Medulla oblongata (tissue), 1 donor: ENCODE data around the gene SEC11A.
A peak's percentile ranks its signal among the peaks of the same experiment; 100 is the strongest.
"Not testable (repeated sequence)": the region's sequence is repeated elsewhere in the genome, so short reads cannot be mapped to it uniquely, and the experiment has no call there.

Experiments
- DNase-seq: peaks from one replicate; pipeline ENCODE4 v3.0.0-alpha.2; 2015; ENCODE audit errors: extremely low spot score

The SEC11A gene

DNA sequence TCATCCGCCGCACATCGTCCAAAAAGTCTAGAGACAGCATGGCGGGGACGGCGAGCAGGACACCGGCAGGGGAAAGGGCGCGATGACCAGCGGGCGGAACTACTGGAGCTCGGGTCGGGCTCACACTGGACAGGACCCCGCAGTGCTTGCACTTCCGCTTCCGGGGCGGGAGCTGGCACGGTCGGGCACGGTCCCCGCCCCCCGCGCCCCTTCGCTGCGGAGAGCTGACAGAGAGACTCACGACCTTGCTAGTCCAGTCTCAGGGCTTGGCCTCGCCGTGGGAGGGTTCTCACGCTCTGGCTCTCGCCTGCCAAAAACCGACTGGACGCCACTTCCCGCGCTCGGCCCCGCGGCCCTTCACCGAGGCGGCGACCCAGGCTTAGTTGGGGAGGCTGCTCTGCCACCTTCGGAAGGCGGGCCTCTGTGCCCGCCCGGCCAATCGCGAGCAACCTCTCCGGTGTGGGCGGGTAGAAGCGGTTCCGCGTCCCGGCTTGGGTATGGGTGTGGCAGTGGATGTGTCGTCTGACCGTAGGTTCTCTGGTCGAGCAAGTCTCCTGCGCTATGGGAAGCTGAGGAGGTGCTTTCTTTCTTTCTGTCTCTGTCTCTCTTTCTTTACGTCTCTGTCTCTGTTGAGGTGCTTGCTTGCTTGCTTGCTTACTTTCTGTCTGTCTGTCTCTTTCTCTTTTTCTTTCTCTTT, at the start of gene SEC11A:
Gene SEC11A (minus strand): TSS at position 104 of the 697 bp plus-strand sequence. CDS start 64 bp downstream, at position 40.
- DNase-seq = peak; percentile 96

DNA sequence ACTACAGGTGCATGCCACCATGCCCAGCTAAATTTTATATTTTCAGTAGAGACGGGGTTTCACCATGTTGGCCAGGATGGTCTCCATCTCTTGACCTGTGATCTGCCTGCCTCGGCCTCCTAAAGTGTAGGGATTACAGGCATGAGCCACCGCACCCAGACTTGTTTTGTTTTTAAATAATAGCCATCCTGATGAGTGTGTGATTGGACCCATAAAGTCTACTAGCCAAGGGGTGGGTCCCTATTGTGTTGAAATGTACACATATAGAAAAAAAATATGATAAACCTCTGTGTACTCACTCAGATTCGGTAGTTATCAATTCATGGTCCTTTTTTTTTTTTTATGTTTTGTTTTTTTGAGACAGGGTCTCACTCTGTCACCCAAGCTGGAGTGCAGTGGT, 49.7 kb upstream of the SEC11A start:
- no peak for DNase-seq

DNA sequence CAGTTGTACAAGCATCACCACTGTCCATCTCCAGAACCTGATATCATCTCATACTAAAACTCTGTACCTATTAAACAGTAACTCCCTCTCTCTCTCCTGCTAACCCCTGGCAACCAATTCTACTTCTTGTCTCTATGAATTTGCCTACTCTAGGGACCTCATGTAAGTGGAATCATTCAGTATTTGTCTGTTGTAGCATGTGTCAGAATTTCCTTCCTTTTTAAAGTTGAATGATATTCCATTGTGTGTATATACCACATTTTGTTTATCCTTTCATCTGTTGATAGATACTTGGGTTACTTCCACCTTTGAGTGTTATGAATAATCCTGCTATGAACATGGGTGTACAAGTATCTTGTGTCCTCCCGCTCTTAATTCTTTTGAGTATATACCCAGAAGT, 49.0 kb upstream of the SEC11A start:
- no peak for DNase-seq

DNA sequence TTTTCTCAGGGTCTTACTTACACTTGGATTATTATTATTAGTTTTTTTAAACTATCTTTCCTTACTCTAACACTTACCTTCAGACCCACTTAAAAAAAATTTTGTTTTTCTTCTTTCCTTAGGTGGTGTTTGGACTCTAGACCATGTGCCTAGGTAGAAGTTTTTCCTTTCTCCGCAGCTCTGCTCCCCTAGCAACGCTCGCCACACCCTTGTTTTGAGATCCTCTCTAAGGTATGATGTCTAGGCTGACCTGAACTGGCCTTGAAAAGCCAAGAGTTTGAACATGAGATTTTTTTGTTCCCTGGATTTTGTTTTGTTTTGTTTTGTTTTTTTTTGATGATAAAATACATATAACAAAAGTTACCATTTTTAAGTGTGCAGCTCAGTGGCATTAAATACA, 48.6 kb upstream of the SEC11A start:
- DNase-seq = no peak

DNA sequence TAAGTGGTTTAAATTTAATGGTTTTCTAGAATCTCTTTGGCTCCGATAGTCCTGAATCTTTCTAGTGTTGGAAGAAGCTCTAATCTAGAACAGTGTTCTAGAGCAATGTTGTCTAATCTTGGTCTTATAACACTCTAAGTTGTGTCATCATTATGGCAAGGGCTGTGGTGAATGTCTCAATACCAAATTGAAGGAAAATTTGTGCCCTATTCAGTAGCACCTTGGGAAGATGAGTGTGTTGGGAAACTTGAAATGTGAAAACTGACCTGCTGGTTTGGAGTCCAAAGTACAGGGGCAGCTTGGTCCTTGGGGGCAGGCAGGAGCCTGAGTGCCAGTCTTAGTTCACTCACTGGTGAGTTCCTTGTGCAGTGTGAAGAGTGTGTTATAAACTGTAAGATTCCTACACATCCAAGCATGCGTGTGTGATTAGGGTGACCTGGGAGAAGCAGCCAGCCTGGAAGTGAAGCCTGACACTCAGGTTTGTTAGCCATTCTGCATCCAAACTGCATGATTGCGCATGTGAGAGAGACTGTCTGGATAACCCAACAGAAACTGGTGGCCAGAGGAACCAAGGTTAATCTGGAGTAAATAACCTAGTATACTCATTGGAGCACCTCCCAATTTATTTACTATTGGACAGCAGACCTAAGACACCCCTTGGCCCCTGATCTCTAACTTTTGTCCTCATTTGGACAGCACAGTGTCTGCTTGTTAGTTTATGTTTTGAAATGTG, 47.1 kb upstream of the SEC11A start:
- DNase-seq = no peak

DNA sequence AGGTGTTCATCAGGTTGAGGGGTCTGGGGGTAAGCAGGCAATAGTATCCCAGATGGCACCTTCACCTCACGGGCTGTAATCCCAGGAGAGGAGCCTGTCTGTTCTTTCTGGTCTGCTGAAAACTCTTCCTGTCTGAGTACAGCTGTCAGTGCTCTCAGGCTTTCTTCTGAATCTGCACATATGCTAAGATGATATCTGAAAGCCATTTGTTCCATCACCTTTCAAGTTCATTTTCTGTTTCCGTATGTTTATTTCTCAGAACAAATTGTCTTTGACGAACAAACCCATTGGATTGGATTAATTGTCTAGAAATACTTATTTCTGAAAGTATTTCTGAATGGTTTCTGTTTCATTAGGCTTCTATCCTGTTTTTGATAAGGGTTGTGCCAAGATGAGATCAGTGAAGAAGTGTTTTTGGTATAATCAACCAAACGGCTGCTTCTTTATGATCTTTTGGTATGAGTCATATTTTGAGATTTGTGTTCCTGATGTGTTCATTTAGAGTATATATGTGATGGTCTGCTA, 45.7 kb upstream of the SEC11A start:
- DNase-seq = no peak

DNA sequence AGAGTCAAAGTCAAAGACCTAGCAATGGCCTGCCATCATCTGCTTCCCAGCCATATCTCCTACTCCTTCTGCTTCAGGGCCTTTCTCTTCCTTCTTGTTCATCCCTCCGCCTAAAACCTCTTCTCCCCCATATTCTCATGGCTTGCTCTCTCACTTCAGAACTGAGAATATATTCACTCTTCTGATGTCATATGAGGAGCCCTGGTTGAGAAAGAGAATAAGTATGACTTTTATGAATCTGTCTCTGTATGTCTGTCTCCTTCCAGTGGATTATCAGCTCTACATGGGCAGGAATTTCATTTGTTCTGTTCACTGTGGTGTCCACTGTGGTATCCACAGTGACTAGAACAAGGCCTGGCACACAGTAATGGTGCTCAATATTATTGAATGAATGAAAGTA, 44.3 kb upstream of the SEC11A start:
- no peak for DNase-seq

DNA sequence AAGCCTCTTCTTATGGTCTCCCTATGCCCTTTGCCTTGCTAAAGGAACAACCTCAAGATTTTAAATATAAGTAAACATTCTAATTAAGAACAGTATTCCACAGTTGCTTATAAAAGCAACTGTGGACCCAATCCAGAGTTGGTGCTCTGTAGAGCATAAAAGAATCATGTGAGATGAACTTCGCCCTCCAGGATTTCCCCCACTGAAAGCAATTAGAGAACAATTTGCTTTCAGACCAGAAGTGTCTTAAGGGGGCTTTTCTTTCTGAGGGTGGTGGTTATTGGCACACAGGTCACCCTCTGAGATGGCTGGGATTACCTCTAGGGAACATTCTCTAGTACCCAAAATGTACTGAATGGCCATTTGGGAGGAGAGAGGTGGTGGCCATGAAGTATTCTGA, 43.1 kb upstream of the SEC11A start:
- no peak for DNase-seq

DNA sequence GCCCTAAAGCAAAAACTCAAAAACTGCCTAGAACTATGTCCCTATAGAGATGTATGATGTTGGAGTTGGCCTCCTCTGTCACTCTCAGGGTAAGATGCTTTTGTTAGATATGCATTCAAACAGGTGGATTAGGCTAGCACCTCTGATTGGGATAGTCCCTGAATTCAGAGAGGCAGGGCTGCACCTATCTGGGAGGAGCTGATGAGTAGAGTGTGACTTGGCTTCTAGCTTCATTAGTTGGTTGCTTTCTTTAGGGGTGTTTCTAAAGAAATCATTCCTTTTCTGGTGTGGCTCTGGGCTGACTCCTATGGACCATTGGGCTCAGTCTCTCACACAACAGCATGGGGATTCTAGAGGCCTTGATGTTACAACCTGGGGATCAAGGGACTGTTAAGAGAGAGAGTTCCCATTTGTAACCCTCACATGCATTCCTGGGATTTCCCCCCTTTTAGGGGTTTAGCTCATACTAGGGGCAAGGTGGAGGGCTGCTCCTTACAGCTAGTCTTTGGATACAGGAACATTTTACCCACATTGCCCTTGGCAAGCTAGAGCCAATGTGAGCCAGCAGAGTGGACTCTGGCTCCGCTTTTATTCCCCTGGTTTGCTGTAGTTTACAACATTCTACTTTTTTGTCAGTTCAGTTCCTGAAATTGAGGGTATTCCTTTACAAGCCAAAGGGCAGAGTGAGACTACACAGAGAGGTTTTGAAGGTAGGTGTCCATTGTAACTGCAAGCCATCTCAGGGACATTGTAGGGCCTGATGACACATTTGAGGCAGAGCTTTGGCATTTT, 40.0 kb upstream of the SEC11A start:
- no peak for DNase-seq

DNA sequence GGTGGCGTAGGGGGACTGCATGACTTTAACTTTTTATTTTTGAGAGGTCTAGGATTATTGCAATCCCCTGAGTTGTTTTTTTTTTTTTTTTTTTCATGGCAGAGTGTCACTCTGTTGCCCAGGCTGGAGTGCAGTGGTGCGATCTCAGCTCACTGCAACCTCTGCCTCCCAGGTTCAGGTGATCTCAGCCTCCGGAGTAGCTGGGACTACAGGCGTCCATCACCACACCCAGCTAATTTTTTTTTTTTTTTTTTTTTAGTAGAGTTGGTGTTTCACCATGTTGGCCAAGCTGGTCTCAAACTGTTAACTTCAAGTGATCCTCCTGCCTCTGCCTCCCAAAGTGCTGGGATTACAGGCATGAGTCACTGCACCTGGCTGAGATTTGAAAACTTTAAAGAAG, 39.0 kb upstream of the SEC11A start:
- not testable (repeated sequence) for DNase-seq

DNA sequence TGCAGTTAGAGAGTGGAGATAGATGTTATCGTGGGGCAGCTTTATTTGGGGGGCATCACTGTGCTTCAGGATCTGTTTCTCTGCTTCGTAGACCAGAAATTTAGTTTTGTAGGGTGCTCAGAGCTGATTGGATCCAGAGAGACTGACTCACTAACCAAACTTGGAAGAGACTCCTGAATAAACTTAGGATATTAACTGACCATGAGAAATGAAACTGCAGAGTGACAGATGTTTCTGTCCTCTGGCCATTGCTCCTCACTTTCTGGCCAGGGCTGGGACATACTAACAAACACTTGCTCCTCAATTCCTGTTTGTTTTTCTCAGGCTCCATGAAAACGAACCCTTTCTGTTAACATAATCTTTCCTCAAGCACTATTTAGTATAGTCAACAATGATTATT, 36.8 kb upstream of the SEC11A start:
- no peak for DNase-seq

DNA sequence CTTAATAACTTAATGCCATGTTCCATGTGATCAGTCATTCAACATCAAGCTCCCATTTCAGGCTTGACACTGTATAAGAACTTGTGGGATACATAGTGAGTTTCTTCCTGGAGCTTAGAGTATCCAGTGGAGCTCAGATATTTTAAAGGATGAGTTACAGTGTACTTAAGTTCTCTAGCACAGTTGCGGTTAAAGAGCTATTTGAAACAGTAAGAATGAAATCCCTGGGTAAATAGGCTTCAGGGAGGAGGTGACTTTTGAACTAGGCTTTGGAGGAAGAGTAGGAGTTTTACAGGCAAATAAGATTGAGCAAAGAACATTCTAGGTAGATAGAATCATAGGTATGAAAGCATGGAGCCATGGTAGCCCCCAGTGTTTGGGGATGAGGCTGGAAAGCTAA, 36.3 kb upstream of the SEC11A start:
- DNase-seq = no peak

DNA sequence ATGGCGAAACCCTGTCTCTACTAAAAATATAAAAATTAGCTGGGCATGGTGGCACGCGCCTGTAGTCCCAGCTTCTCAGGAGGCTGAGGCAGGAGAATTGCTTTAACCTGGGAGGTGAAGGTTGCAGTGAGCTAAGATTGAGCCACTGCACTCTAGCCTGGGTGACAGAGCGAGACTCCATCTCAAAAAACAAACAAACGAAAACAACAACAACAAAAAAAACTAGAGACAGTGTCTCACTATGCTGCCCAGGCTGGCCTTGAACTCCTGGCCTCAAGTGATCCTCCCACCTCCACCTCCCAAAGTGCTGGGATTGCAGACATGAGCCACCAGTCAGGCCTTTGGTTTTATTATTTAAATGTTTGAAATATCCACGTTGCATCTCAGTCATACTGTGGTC, 35.8 kb upstream of the SEC11A start:
- not testable (repeated sequence) for DNase-seq

DNA sequence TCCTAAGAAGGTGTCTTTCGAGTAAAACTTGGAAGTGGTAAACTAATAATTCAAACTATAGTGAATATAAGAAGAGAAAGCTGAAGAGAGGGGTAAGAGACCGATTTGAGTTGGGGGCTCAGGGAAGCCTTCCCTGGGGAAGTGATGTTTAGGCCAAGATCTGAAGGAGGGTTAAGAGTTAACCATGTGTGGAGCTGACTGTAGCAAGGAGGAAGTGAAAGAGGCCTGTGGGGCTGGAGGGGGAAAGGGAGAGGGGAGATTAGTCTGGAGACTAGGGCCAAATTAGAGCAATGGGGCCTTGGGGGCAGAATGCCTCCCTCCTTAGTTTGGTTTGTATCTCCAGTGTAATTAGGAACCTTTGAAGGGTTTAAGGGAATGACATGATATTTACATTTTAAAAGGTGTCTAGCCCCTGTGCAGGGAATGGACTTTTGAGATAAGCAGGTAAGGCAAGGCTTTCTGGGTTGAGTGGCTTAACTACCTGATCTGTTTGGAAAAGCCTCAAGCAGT, 34.7 kb upstream of the SEC11A start:
- peak; percentile 38 for DNase-seq

DNA sequence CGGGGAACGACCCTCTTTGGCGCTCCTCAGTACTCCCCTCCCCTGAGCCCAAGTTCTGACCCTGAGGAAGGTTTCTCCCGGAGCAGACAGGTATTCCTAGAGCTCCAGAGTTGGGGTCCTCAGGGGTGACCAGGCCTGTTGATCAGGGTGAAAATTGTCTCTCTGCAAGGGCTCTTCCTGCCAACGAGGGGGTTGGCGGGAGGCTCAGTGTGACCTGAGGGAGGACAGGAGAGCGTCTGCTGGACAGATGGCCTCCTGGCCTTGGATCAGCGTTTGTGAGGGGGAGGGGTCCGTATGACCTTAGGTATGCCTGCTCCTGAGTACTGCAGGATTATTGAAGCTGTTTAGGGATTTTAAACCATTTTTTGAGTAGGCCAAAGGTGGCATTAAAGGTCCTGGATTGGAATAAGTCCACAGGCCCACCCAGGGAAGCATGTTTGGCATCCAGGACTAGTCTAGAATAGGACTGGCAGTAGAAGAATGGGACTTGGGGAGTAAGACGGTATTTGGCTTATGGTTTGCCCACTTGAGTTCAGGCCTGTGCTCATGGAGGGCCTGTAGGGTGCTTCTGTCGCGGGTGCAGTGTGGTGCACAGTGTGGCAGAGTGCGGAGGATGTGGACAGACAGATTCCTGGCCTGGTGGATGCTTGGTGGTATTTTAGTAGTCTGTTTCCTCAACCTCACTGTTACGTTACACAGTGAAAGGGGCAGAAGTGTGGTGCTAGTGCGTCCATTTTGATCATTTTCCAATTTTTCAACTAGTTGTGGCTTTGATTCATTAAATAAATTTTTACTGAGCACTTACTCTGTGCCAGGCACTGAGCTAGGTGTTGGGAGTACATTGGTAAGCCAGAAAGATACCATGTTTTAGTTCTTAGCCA, 33.4 kb upstream of the SEC11A start:
- DNase-seq = peak; percentile 41

DNA sequence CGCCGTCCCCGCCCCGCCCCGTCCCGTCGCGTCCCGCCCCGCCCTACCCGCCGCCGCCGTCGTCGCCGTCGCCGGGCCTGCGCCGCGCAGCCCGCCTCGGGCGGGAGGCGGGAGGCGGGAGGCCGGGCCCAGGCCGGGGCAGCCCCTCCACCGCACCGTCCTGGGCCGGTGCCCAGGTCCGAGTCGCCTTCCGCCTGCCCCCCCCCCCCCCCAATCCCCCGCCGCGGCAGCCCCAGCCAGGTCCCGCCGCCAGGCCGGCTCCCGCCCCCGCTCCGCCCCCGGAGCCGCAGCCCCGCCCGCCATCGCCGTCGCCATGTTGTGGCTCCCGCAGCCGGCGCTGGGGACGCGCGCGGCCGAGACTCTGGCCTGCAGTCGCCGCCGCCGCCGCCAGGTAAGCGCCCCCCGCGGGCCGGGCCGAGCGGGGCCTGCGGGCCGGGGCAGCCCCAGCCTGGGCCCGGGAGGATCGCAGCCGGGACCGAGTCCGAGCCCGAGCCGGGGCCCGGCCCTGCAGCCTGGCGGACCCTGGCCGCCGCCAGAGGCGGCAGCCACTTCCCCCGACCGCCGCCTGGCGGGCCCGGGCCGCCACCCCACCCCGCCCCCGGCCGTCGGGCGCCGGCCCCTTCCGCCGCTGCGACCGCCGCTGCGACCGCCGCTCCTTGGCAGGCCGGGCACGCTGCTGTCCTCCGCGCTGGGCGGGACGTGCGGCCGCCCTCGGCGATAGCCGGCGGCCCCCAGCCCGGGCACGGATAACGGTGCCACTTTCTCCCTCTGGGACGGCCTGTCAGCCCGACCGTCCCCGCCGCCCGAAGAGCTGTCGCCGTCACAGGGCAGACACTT, 32.6 kb upstream of the SEC11A start, which contains the start of gene ZNF592:
Gene ZNF592 (plus strand): TSS at position 319 of the 837 bp plus-strand sequence. CDS start 34,084 bp downstream, outside the sequence.
- peak; percentile 83 for DNase-seq

DNA sequence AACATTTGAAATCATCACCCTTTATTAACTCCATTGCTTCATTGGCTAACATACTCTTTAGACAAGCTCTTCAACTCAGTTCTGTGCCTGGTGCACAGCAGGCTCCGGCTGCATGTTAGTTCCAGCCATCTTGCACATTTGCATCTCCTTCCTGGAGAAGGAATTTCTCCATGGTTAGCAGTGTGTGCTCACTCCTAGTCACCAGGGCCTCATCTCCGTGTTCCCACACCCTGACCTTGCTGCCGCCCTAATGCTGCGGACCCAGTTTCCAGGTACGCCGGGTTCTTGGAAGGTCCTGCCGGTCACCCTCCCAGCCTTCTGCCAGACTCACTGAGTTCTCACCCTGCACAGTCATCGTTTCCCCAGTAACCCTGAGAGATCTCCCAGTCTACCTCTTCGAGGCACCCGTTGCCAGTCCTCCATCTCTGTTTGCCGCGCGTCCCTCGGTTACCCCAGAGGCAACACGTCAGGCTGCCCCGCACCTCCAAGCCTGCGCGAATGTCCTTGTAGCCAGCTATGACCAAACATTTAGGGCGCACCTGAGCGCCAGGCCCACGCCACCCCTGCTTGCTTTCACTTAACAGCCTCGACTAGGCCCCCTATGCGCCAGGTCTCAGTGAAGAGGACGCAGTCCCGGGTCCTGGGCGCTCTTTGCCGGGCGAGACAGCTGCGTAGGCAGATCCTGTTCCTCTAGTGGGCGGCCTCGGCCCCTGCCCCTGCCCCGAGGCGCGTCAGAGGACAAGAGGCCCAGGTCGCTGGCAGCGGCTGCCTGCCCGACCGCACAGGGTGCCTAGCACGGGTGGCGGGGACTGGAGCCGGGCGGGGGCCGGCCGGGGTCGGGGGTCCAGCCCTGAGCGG, 31.7 kb upstream of the SEC11A start:
- DNase-seq = peak; percentile 72

DNA sequence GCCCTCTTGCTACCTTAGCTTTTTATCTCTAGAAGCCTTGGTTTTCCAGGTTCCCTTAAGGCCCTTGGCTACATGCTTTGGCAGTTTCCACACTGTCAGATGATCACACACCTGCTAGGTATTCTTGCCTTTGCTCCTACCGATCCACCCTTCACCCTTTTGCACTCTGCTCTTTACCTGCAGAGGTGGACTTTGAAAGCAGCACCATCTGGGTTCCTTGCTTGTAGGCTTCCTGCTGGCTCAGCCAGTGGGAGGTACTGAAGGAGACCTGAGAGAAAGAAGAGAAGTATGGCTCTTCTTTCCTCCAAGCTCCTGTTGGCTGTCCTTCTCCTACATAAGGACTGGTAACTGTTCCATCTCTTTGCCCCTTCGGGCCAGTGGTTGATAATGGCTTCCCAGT, 25.2 kb upstream of the SEC11A start:
- DNase-seq = no peak

DNA sequence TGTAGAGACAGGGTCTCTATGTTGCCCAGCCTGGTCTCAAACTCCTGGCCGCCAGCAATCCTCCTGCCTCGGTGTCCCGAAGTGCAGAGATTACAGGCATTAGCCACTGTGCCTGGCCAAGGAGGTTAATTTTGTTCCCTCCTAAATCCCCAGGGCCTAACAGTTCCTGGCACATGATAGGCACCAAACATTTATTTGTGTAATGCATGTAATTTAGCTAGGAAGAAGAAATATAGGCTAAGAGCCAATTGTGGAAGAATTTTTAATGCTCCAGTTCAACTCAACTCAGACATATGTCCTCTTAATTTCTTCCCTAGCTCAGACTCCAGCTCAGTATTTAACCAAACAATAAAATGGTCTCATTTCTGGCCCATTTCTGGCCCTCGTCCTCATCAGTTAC, 24.8 kb upstream of the SEC11A start:
- DNase-seq = no peak
